Endothelial cell (in vitro differentiated cells): ENCODE results near the gene TRAPPC5. TPM values are rescaled to one million over a fixed set of nuclear protein-coding genes. Genes with fewer than 3 reads are reported as not detected.
"Not testable (repeated sequence)": the region's sequence is repeated elsewhere in the genome, so short reads cannot be mapped to it uniquely, and the experiment has no call there.

Experiments
- DNase-seq: peaks from one replicate; pipeline ENCODE4 v3.0.0; 2021; ENCODE audit warnings: low spot score
- H3K27ac Mint-ChIP-seq: one replicate; pipeline ENCODE4 v1.8.0; 2021; ENCODE audit warnings: mixed read lengths, inconsistent platforms; ENCODE audit not compliant: unreplicated experiment
- H3K27me3 Mint-ChIP-seq: one replicate; pipeline ENCODE4 v1.8.0; 2021; ENCODE audit warnings: mild to moderate bottlenecking, moderate library complexity, mixed read lengths, inconsistent platforms; ENCODE audit not compliant: unreplicated experiment
- H3K36me3 Mint-ChIP-seq: one replicate; pipeline ENCODE4 v1.8.0; 2021; ENCODE audit warnings: mild to moderate bottlenecking, low read depth, mixed read lengths, inconsistent platforms; ENCODE audit not compliant: unreplicated experiment
- H3K4me1 Mint-ChIP-seq: one replicate; pipeline ENCODE4 v1.8.0; 2021; ENCODE audit warnings: mild to moderate bottlenecking, mixed read lengths, inconsistent platforms; ENCODE audit not compliant: unreplicated experiment
- H3K4me3 Mint-ChIP-seq: one replicate; pipeline ENCODE4 v1.8.0; 2021; ENCODE audit warnings: mild to moderate bottlenecking, mixed read lengths, inconsistent platforms; ENCODE audit not compliant: unreplicated experiment
- H3K9me3 Mint-ChIP-seq: one replicate; pipeline ENCODE4 v1.8.0; 2021; ENCODE audit warnings: mixed read lengths, inconsistent platforms; ENCODE audit not compliant: unreplicated experiment
- total RNA-seq: library from RNA; stranded (reverse); fragmentation: NEBNext Ultra II Directional; extraction: Animal tissue kit (Norgen Biotek cat#: 25700); gene quantifications from one replicate; pipeline ENCODE4 v1.2.1, GENCODE V29; 2021; ENCODE audit not compliant: unreplicated experiment
- TF ChIP-seq, protein P1 (sequence below): fragments of 200-600 bp; sonication (generic); IDR thresholded peaks from one replicate; pipeline ENCODE4 v1.5.0; 2021; ENCODE audit warnings: antibody characterized with exemption; ENCODE audit not compliant: unreplicated experiment

TRAPPC5 gene
- total RNA-seq, 1 donor from 2014 or later: 82.0 TPM

GRCh38 chr19:7642295-7643030 is 38.2 kb upstream of the TRAPPC5 start:
- TF ChIP-seq, protein P1, sequence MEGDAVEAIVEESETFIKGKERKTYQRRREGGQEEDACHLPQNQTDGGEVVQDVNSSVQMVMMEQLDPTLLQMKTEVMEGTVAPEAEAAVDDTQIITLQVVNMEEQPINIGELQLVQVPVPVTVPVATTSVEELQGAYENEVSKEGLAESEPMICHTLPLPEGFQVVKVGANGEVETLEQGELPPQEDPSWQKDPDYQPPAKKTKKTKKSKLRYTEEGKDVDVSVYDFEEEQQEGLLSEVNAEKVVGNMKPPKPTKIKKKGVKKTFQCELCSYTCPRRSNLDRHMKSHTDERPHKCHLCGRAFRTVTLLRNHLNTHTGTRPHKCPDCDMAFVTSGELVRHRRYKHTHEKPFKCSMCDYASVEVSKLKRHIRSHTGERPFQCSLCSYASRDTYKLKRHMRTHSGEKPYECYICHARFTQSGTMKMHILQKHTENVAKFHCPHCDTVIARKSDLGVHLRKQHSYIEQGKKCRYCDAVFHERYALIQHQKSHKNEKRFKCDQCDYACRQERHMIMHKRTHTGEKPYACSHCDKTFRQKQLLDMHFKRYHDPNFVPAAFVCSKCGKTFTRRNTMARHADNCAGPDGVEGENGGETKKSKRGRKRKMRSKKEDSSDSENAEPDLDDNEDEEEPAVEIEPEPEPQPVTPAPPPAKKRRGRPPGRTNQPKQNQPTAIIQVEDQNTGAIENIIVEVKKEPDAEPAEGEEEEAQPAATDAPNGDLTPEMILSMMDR: no peak
- Mint-ChIP-seq H3K4me1 (peaks cover 3% of the 10 kb centered on the region), H3K36me3 (peaks cover 7% of the 10 kb centered on the region), H3K9me3 (no peaks in the 10 kb centered on the region), H3K27me3 (peaks cover 13% of the 10 kb centered on the region), H3K4me3 (no peak overlapping the region), H3K27ac (no peak overlapping the region)
- DNase-seq: no peak

DNA sequence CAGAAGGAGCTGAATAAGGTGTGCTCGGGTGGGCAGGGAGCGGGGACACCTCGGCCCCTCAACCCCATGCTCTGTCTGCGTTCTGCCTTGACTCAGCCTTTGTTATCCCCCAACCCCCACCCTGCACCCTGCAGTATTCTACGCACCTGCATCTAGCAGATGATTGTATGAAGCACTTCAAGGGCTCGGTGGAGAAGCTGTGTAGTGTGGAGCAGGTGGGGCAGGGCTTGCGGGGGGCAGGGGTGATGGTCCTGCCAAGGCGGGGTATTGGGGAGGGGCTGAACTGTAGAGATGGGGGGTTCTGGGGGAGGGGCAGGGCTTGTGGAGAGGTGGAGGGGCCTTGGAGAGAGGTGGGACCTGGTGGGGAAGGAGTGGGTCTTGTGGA is 37.6 kb upstream of the TRAPPC5 start:
- no peak overlapping the region for H3K4me3 Mint-ChIP-seq
- H3K36me3 Mint-ChIP-seq: peaks cover 7% of the 10 kb centered on the region
- DNase-seq: no peak
- peaks cover 3% of the 10 kb centered on the region for H3K4me1 Mint-ChIP-seq
- no peaks in the 10 kb centered on the region for H3K9me3 Mint-ChIP-seq
- TF ChIP-seq, protein P1: no peak
- no peak overlapping the region for H3K27ac Mint-ChIP-seq
- H3K27me3 Mint-ChIP-seq: peaks cover 16% of the 10 kb centered on the region

DNA sequence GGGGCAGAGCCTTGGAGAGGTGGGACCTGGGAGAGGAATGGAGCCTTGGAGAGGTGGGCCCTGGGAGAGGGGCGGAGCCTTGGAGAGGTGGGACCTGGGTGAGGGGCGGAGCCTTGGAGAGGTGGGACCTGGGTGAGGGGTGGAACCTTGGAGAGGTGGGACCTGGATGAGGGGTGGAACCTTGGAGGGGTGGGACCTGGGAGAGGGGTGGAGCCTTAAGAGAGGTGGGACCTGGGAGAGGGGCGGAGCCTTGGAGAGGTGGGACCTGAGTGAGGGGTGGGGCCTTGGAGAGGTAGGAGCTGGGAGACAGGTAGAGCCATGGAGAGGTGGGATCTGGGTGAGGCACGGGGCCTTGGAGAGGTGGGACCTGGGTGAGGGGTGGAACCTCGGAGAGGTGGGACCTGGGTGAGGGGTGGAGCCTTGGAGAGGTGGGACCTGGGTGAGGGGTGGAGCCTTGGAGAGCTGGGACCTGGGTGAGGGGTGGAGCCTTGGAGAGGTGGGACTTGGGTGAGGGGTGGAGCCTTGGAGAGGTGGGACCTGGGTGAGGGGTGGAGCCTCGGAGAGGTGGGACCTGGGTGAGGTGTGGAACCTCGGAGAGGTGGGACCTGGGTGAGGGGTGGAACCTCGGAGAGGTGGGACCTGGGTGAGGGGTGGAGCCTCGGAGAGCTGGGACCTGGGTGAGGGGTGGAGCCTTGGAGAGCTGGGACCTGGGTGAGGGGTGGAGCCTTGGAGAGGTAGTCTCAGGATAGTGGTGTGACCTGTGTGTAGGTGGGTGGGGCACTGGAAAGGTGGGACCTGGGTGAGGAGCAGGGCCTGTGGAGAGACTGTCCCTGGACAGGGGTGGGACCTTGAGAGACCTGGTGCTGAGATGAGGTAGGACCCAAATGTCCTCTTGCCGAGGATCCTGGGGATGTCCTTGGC is 36.7 kb upstream of the TRAPPC5 start:
- H3K4me3 Mint-ChIP-seq, H3K36me3 Mint-ChIP-seq, H3K4me1 Mint-ChIP-seq, H3K9me3 Mint-ChIP-seq, DNase-seq, H3K27ac Mint-ChIP-seq: not testable (repeated sequence)
- H3K27me3 Mint-ChIP-seq: peaks cover 18% of the 10 kb centered on the region

DNA sequence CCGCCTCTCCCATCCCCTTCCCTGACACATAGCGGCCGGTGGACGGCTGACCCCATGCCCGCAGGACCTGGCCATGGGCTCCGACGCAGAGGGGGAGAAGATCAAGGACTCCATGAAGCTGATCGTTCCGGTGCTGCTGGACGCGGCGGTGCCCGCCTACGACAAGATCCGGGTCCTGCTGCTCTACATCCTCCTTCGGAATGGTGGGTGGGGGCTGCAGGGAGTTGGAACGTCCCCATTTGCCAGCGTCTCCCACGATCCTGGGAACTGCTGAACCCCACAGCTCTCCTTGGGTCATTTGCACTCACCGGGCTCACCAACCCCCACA is 36.1 kb upstream of the TRAPPC5 start:
- Mint-ChIP-seq H3K4me1 (peaks cover 3% of the 10 kb centered on the region), H3K27me3 (peaks cover 18% of the 10 kb centered on the region), H3K9me3 (no peaks in the 10 kb centered on the region), H3K36me3 (peaks cover 7% of the 10 kb centered on the region), H3K27ac (no peak overlapping the region), H3K4me3 (no peak overlapping the region)
- no peak for DNase-seq
- TF ChIP-seq, protein P1: no peak

DNA sequence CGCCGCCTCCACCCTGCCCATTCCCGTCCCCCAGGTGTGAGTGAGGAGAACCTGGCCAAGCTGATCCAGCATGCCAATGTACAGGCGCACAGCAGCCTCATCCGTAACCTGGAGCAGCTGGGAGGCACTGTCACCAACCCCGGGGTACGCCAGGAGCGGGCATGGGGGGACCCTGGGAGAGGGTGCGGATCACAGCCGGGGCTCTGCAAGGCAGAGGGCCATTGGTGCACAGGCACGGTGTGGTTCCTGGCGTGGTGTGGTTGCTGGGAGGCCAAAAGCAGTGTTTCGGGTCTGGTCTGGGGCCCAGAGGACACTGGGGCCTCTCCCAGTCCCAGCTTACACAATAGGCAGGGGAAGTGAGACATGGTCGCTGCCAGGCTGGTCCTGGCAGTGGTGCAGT is 35.5 kb upstream of the TRAPPC5 start:
- Mint-ChIP-seq H3K9me3 (no peaks in the 10 kb centered on the region), H3K4me3 (no peak overlapping the region), H3K27me3 (peaks cover 16% of the 10 kb centered on the region), H3K36me3 (peaks cover 1% of the 10 kb centered on the region), H3K27ac (no peak overlapping the region), H3K4me1 (peaks cover 3% of the 10 kb centered on the region)
- no peak for DNase-seq
- TF ChIP-seq, protein P1: no peak
